ENCODE measurements around the gene PSMC2. TPM values are rescaled to one million over a fixed set of nuclear protein-coding genes. Genes with fewer than 3 reads are reported as not detected.

Gene PSMC2
- total RNA-seq, 1 donor from 2014 or later = 111 TPM

DNA sequence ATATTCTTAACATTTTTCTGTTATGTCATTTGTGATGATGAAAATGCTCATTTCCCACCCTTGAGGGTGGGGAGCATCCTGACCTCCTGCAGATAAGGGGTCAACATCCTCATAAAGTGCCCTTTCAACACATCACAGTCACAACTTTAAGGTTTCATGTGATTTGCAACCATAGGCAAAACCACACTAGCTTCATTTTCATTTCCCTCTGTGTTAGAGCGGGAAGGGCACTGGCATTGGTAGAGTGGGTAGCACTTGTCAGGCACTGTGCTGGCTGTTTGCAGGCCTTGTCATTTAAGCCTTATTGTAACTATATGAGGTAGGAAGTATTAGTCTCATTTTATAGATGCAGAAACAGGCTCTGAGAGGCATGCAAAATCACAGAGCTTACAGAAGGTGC lies 39.8 kb downstream of the PSMC2 start:
- Histone ChIP-seq H3K4me3 (no peak overlapping the region), H3K27me3 (ENCODE audit: low read depth) (peaks cover 18% of the 10 kb centered on the region), H3K36me3 (no peaks in the 10 kb centered on the region), H3K4me1 (no peaks in the 10 kb centered on the region), H3K9me3 (replicated peaks) (no peaks in the 10 kb centered on the region), H3K27ac (replicated peaks) (no peak overlapping the region)
- TF ChIP-seq, protein P1, sequence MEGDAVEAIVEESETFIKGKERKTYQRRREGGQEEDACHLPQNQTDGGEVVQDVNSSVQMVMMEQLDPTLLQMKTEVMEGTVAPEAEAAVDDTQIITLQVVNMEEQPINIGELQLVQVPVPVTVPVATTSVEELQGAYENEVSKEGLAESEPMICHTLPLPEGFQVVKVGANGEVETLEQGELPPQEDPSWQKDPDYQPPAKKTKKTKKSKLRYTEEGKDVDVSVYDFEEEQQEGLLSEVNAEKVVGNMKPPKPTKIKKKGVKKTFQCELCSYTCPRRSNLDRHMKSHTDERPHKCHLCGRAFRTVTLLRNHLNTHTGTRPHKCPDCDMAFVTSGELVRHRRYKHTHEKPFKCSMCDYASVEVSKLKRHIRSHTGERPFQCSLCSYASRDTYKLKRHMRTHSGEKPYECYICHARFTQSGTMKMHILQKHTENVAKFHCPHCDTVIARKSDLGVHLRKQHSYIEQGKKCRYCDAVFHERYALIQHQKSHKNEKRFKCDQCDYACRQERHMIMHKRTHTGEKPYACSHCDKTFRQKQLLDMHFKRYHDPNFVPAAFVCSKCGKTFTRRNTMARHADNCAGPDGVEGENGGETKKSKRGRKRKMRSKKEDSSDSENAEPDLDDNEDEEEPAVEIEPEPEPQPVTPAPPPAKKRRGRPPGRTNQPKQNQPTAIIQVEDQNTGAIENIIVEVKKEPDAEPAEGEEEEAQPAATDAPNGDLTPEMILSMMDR (IDR thresholded peaks at IDR 0.05; ENCODE audit: borderline replicate concordance) = no peak
- no peak for DNase-seq
- intact Hi-C loops (cut with micrococcal nuclease) = no loop called here

- Histone ChIP-seq H3K27ac (replicated peaks) (no peak overlapping the region), H3K9me3 (replicated peaks) (no peaks in the 10 kb centered on the region), H3K4me3 (no peak overlapping the region), H3K27me3 (ENCODE audit: low read depth) (peaks cover 18% of the 10 kb centered on the region), H3K36me3 (no peaks in the 10 kb centered on the region), H3K4me1 (no peaks in the 10 kb centered on the region)
- intact Hi-C loops (cut with micrococcal nuclease) = loop anchor here (2.0 kb wide), 1 partner anchor 28 kb away; no protein-coding TSS in a partner anchor
- TF ChIP-seq, protein P1 (IDR thresholded peaks at IDR 0.05; ENCODE audit: borderline replicate concordance) = no peak
- no peak for DNase-seq
These were observed 41.2 kb downstream of the PSMC2 start for GRCh38 chr7:103388469-103389140.

DNA sequence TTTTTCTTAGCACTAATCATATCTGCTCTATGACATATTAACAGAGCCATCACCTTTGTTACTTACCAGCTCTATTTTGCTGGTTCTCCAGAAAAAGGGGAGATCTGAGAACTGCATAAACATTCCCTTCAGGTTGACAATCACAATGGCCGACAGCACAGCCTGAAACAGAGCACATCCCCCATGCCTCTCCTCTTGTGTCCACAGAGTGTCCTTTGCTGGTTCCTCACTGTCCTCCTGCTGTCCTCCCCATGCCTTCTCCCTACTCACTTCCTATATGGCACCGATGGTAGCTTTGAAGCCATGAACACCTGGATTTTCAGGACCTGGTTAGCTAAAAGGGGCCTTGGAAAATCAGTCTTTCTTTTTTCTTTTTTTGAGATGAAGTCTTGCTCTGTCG lies 41.8 kb downstream of the PSMC2 start:
- Histone ChIP-seq H3K4me3 (no peak overlapping the region), H3K4me1 (no peaks in the 10 kb centered on the region), H3K27me3 (ENCODE audit: low read depth) (peaks cover 18% of the 10 kb centered on the region), H3K9me3 (replicated peaks) (no peaks in the 10 kb centered on the region), H3K27ac (replicated peaks) (no peak overlapping the region), H3K36me3 (no peaks in the 10 kb centered on the region)
- no peak for DNase-seq
- intact Hi-C loops (cut with micrococcal nuclease) = loop anchor here (2.0 kb wide), 1 partner anchor 28 kb away; no protein-coding TSS in a partner anchor
- TF ChIP-seq, protein P1 (IDR thresholded peaks at IDR 0.05; ENCODE audit: borderline replicate concordance) = no peak

DNA sequence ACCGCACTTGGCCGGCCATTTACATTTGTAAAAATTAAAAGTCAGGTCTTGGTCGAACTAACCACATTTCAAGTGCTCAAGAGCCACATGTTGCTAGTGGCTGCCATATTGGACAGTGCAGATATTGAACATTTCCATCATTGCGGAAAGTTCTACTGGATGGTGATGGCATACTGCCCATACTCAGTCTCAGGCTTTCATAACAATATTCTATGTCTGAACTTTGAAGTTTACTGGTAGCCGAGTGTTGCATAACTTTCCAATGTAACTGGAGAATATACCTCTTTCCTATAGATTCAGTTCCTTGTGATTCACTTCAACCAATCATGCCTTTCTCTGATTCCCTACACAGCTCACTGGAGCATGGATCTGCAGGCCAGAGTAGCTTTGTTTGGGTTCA lies 43.7 kb downstream of the PSMC2 start:
- no peak for DNase-seq
- TF ChIP-seq, protein P1 (IDR thresholded peaks at IDR 0.05; ENCODE audit: borderline replicate concordance) = no peak
- Histone ChIP-seq H3K4me1 (no peaks in the 10 kb centered on the region), H3K4me3 (no peak overlapping the region), H3K9me3 (replicated peaks) (no peaks in the 10 kb centered on the region), H3K36me3 (no peaks in the 10 kb centered on the region), H3K27ac (replicated peaks) (no peak overlapping the region), H3K27me3 (ENCODE audit: low read depth) (peaks cover 13% of the 10 kb centered on the region)
- intact Hi-C loops (cut with micrococcal nuclease) = no loop called here

- no peak overlapping the region for H3K4me3 ChIP-seq
- no peak overlapping the region for H3K27ac ChIP-seq (replicated peaks)
- no peaks in the 10 kb centered on the region for H3K4me1 ChIP-seq
- H3K9me3 ChIP-seq (replicated peaks) = no peaks in the 10 kb centered on the region
- no peak for DNase-seq
- peaks cover 12% of the 10 kb centered on the region for H3K27me3 ChIP-seq (ENCODE audit: low read depth)
- H3K36me3 ChIP-seq = no peaks in the 10 kb centered on the region
- TF ChIP-seq, protein P1 (IDR thresholded peaks at IDR 0.05; ENCODE audit: borderline replicate concordance) = no peak
- intact Hi-C loops (cut with micrococcal nuclease) = no loop called here
These were observed 44.5 kb downstream of the PSMC2 start for GRCh38 chr7:103391976-103392375.
